Omental fat pad (tissue), 4 donors: Measurements from ENCODE around the gene PAQR8. TPM values are rescaled to one million over a fixed set of nuclear protein-coding genes. Genes with fewer than 3 reads are reported as not detected.

Experiments used
- ATAC-seq: fragments of 150-250 bp; one replicate; pipeline ENCODE4 v1.9.1; 2016; ENCODE audit warnings: mild to moderate bottlenecking, moderate library complexity; ENCODE audit not compliant: low FRiP score
- DNase-seq: peaks from one replicate; pipeline ENCODE4 v3.0.0-alpha.2; 2019; ENCODE audit warnings: low spot score
- CTCF ChIP-seq, 3 donors: fragments of 450-650 bp; IDR thresholded peaks; one replicate each; pipeline ENCODE4 v1.5.1; 2016 to 2017; ENCODE audit warnings: antibody characterized with exemption in 3 of 3, mild to moderate bottlenecking in 3 of 3, moderate library complexity in 2 of 3
- total RNA-seq, 4 donors: library from RNA; depleted of rRNA; stranded (reverse); fragments of >200 nt; gene quantifications; one replicate each; pipeline ENCODE4 v1.1.0, GENCODE V29; 2016

PAQR8 gene
- total RNA-seq, 4 donors from 2014 or later, result 1.5 to 7.9 (median 3.6) TPM

GRCh38 chr6:52365866-52366540 is 4.1 kb downstream of the PAQR8 start:
- no peak for TF ChIP-seq CTCF (IDR thresholded peaks at IDR 0.05)
- no peak for ATAC-seq
- no peak for DNase-seq

GRCh38 chr6:52368002-52368401 is 6.1 kb downstream of the PAQR8 start:
- DNase-seq (no peak), ATAC-seq (no peak)
- TF ChIP-seq CTCF (IDR thresholded peaks at IDR 0.05), result no peak

- TF ChIP-seq CTCF (IDR thresholded peaks at IDR 0.05), result no peak
- ATAC-seq, result no peak
- no peak for DNase-seq
Observed at GRCh38 chr6:52369234-52369633, 7.3 kb downstream of the PAQR8 start.

- ATAC-seq, result no peak
- TF ChIP-seq CTCF (IDR thresholded peaks at IDR 0.05), result no peak
Observed at GRCh38 chr6:52371656-52372191, 9.8 kb downstream of the PAQR8 start.

GRCh38 chr6:52373151-52373690 is 11.3 kb downstream of the PAQR8 start:
- ATAC-seq (no peak), DNase-seq (no peak)
- no peak for TF ChIP-seq CTCF (IDR thresholded peaks at IDR 0.05)

More at GRCh38 chr6:52371656-52372191, 9.8 kb downstream of the PAQR8 start:
- DNase-seq, result no peak

GRCh38 chr6:52374247-52374646 is 12.3 kb downstream of the PAQR8 start:
- no peak for ATAC-seq
- DNase-seq, result no peak
- no peak for TF ChIP-seq CTCF (IDR thresholded peaks at IDR 0.05)
